ENCODE data around the gene PXDN. TPM values are rescaled to one million over a fixed set of nuclear protein-coding genes. Genes with fewer than 3 reads are reported as not detected.

Gene PXDN
- total RNA-seq, 1 donor from 2014 or later, result 150 TPM

DNA sequence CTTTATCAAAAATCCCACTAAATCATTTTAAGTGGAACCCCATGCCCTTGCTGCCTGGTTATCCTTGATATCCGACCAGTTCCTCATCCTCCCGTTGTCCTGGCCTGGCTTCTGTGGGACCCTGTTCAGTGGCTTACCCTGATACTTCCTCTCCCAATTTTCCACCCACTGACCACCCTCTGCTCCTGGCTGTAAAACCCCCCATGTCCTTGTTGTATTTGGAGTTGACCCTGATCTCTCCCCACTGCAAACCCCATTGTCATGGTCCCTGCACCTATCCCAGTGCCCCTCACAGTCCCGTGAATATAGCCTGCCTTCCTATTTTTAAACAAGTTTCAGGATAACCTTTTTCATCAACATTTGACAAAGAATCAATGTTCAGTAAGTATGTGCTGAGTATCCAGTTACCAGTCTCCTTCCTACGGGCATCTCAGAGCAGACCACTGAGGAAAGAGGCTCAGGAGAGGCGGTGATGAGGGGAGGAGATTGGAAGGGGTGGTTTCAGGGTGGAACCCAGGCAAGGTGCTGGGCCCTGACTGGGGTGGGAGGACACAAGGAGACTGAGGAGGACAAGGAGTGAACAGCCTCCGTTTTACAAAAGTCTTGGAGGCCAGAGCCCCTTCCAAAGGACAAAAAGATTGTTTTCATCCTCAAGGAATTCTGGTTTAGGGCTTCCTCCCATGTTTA, 131.8 kb downstream of the PXDN start:
- Mint-ChIP-seq H3K9me3 (no peaks in the 10 kb centered on the region), H3K36me3 (no peaks in the 10 kb centered on the region), H3K27me3 (peaks cover 33% of the 10 kb centered on the region)

DNA sequence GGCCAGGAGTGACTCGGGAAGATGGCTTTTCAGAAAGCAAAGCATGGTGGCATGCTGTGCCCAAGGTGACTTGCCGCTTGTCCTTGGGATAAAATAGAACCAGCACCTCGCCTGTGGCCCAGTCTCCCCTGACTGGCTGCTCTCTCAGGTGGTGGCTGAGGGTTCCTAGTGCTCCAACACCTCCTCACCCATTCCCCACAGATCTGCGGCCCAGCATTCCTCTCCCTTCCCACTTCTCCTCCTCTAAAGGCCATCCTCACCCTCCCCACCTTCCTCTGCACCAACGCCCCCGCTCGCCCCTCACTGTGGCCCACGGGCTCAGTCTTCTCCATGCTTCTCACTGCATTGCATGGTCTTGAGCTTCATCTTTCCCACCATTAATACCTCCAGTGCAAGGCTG, 132.4 kb downstream of the PXDN start:
- Mint-ChIP-seq H3K9me3 (no peaks in the 10 kb centered on the region), H3K27me3 (peaks cover 33% of the 10 kb centered on the region), H3K27ac (no peak overlapping the region), H3K36me3 (no peaks in the 10 kb centered on the region), H3K4me3 (no peak overlapping the region), H3K4me1 (ENCODE audit: unreplicated experiment) (peaks cover 8% of the 10 kb centered on the region)
- TF ChIP-seq, protein P1, sequence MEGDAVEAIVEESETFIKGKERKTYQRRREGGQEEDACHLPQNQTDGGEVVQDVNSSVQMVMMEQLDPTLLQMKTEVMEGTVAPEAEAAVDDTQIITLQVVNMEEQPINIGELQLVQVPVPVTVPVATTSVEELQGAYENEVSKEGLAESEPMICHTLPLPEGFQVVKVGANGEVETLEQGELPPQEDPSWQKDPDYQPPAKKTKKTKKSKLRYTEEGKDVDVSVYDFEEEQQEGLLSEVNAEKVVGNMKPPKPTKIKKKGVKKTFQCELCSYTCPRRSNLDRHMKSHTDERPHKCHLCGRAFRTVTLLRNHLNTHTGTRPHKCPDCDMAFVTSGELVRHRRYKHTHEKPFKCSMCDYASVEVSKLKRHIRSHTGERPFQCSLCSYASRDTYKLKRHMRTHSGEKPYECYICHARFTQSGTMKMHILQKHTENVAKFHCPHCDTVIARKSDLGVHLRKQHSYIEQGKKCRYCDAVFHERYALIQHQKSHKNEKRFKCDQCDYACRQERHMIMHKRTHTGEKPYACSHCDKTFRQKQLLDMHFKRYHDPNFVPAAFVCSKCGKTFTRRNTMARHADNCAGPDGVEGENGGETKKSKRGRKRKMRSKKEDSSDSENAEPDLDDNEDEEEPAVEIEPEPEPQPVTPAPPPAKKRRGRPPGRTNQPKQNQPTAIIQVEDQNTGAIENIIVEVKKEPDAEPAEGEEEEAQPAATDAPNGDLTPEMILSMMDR (conservative IDR thresholded peaks at IDR 0.05), result no peak
- no peak for DNase-seq (ENCODE audit: extremely low spot score, unreplicated experiment)

More for the DNA sequence above, 131.8 kb downstream of the PXDN start:
- Mint-ChIP-seq H3K4me3 (no peak overlapping the region), H3K4me1 (ENCODE audit: unreplicated experiment) (peaks cover 8% of the 10 kb centered on the region), H3K27ac (no peak overlapping the region)
- DNase-seq (ENCODE audit: extremely low spot score, unreplicated experiment), result no peak
- TF ChIP-seq, protein P1 (conservative IDR thresholded peaks at IDR 0.05), result no peak

DNA sequence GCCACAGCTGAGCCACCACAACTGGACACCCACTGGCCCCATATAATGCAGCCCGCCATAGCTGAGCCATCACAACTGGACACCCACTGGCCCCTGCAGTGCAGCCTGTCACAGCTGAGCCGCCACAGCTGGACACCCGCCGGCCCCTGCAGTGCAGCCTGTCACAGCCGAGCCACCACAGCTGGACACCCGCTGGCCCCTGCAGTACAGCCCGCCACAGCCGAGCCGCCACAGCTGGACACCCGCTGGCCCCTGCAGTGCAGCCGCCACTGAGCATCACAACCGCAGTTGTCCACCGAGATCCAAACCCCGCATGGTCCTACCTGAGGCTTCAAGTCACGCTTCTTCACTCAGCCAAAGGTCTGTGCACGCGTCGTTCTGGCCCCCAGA, 134.2 kb downstream of the PXDN start:
- no peak for DNase-seq (ENCODE audit: extremely low spot score, unreplicated experiment)
- H3K4me1 Mint-ChIP-seq (ENCODE audit: unreplicated experiment), result peaks cover 8% of the 10 kb centered on the region
- H3K9me3 Mint-ChIP-seq, result no peaks in the 10 kb centered on the region
- no peak overlapping the region for H3K4me3 Mint-ChIP-seq
- no peak overlapping the region for H3K27ac Mint-ChIP-seq
- TF ChIP-seq, protein P1 (conservative IDR thresholded peaks at IDR 0.05), result no peak
- peaks cover 35% of the 10 kb centered on the region for H3K27me3 Mint-ChIP-seq
- no peaks in the 10 kb centered on the region for H3K36me3 Mint-ChIP-seq

DNA sequence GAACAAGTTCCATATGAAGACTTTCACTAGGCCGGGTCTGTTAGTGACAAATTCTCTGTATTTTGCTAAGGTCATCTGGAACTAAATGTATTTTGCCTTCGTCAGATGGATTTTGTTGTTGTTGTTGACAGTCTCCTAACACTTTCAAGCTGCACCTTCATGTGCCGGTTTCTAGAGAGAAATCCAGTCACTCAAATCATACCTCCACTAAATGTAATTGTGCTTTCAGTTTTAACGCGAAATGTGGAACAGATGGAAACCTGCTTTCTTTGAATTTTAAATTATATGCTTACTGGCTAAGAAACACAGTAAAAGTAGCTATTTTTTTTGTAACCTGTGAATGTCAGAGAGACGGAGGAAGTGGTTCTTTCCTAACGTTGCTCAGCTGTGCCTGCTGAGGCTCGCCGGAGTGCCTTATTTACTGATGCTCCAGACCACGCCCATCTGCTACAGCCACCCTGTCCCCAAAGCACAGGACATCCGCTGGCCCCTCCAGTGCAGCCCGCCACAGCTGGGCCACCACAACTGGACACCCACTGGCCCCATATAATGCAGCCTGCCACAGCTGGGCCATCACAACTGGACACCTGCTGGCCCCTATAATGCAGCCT, 134.7 kb downstream of the PXDN start:
- TF ChIP-seq, protein P1 (conservative IDR thresholded peaks at IDR 0.05), result no peak
- Mint-ChIP-seq H3K27ac (no peak overlapping the region), H3K4me1 (ENCODE audit: unreplicated experiment) (peaks cover 8% of the 10 kb centered on the region), H3K4me3 (no peak overlapping the region), H3K9me3 (no peaks in the 10 kb centered on the region), H3K36me3 (no peaks in the 10 kb centered on the region), H3K27me3 (peaks cover 33% of the 10 kb centered on the region)
- no peak for DNase-seq (ENCODE audit: extremely low spot score, unreplicated experiment)

DNA sequence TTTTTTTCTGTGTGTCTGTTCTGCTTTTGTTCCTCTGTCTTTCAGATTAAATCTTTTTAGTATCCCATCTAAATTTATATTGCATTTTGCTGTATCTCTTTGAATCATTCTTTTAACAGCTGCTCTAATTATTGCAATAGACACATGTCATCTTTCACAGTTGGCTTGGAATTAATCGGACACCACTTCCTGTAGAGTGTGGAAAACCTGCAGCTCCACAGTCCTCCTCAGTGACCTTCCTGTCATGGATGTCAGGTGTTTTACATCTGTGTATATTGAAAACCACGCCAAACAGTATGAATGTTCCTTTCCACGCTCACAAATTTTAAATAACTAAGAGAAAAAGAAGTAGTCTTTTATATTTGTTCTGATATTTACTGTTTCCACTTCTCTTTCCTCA, 135.3 kb downstream of the PXDN start:
- no peak overlapping the region for H3K27ac Mint-ChIP-seq

More for the DNA sequence above, 135.3 kb downstream of the PXDN start:
- Mint-ChIP-seq H3K4me3 (no peak overlapping the region), H3K9me3 (no peaks in the 10 kb centered on the region), H3K36me3 (no peaks in the 10 kb centered on the region), H3K27me3 (peaks cover 31% of the 10 kb centered on the region), H3K4me1 (ENCODE audit: unreplicated experiment) (peaks cover 8% of the 10 kb centered on the region)
- TF ChIP-seq, protein P1 (conservative IDR thresholded peaks at IDR 0.05), result no peak
- DNase-seq (ENCODE audit: extremely low spot score, unreplicated experiment), result no peak

Data from type B pancreatic cell (in vitro differentiated cells).